ENCODE measurements around the gene CD4.

The CD4 gene

GRCh38 chr12:6819106-6820030 is 30.0 kb downstream of the CD4 start:
- Mint-ChIP-seq H3K27ac (peak overlapping the region; percentile 78), H3K9me3 (no peaks in the 10 kb centered on the region), H3K36me3 (ENCODE audit: low read depth) (peaks cover 69% of the 10 kb centered on the region), H3K4me3 (no peak overlapping the region), H3K27me3 (peaks cover 4% of the 10 kb centered on the region), H3K4me1 (ENCODE audit: low read depth) (peaks cover 69% of the 10 kb centered on the region)
- intact Hi-C loops (cut with micrococcal nuclease), result loop anchor here (5.0 kb wide), 1 partner anchor 32 kb away; the partner anchor contains the start of gene CD4

GRCh38 chr12:6820166-6820565 is 30.8 kb downstream of the CD4 start:
- no peak overlapping the region for H3K4me3 Mint-ChIP-seq
- intact Hi-C loops (cut with micrococcal nuclease), result loop anchor here (5.0 kb wide), 1 partner anchor 33 kb away; the partner anchor contains the start of gene CD4
- peak overlapping the region; percentile 78 for H3K27ac Mint-ChIP-seq
- peaks cover 69% of the 10 kb centered on the region for H3K36me3 Mint-ChIP-seq (ENCODE audit: low read depth)
- peaks cover 10% of the 10 kb centered on the region for H3K27me3 Mint-ChIP-seq
- H3K9me3 Mint-ChIP-seq, result no peaks in the 10 kb centered on the region
- H3K4me1 Mint-ChIP-seq (ENCODE audit: low read depth), result peaks cover 67% of the 10 kb centered on the region

DNA sequence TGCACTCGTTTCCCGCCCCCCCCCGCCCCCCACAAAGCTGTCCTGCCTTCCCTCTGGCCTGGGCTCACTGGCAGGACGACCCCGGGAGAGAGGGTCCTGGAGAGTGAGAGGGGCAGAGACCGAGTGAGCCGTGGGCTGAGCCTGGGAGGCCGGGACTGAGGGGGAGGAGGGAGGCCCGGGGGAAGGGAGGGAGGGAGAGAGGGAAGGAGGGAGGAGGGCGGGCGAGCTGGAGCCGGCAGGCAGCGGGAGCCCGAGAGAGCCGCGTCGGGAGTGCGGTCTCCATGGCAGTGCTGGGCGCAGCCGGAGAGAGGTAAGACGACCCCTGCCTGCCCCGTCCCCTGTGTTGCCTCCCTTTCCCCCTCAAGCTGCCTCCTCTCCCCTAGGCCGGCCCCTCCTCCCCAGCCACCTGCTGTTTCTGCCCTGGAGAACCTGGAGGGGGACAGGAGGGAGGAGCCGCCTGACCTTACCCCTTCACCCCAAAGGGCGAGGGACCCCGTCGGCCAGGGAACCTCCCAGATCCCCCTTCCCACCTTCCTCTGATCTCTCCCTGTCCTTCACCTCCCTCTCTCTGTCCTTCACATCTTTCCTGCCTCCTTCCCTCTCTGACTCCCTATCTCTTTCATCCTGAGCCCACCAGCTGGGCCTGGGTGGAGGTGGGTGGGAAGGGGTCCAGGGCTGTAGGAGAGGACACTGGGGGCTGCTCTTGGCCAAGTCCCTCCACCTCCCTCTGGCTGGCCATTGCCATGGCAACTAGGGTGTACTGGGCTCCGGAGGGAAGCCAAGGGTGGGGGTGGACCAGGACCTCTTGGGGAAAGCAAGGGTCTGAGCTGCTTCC is 32.5 kb downstream of the CD4 start, which contains the start of gene GPR162:
TSS of gene GPR162 (plus strand) at position 231 of the 835 bp plus-strand sequence. CDS start 2,078 bp downstream, outside the sequence.
- Mint-ChIP-seq H3K4me1 (ENCODE audit: low read depth) (peaks cover 63% of the 10 kb centered on the region), H3K9me3 (no peaks in the 10 kb centered on the region), H3K4me3 (peak within 1 kb of the TSS; percentile 80), H3K36me3 (ENCODE audit: low read depth) (peaks cover 55% of the 10 kb centered on the region), H3K27ac (peak within 1 kb of the TSS; percentile 78), H3K27me3 (peaks cover 22% of the 10 kb centered on the region)
- intact Hi-C loops (cut with micrococcal nuclease), result loop anchor here (5.0 kb wide), 1 partner anchor 35 kb away; the partner anchor contains the start of gene CD4

GRCh38 chr12:6822426-6823135 is 33.3 kb downstream of the CD4 start:
- Mint-ChIP-seq H3K4me1 (ENCODE audit: low read depth) (peaks cover 68% of the 10 kb centered on the region), H3K4me3 (peak overlapping the region; percentile 80), H3K36me3 (ENCODE audit: low read depth) (peaks cover 48% of the 10 kb centered on the region), H3K27ac (peak overlapping the region; percentile 78), H3K27me3 (peaks cover 30% of the 10 kb centered on the region), H3K9me3 (no peaks in the 10 kb centered on the region)
- intact Hi-C loops (cut with micrococcal nuclease), result loop anchor here (5.0 kb wide), 1 partner anchor 35 kb away; the partner anchor contains the start of gene CD4

GRCh38 chr12:6823182-6824084 is 34.1 kb downstream of the CD4 start:
- Mint-ChIP-seq H3K4me1 (ENCODE audit: low read depth) (peaks cover 70% of the 10 kb centered on the region), H3K27ac (peak overlapping the region; percentile 78), H3K27me3 (peaks cover 35% of the 10 kb centered on the region), H3K4me3 (no peak overlapping the region), H3K36me3 (ENCODE audit: low read depth) (peaks cover 39% of the 10 kb centered on the region), H3K9me3 (no peaks in the 10 kb centered on the region)
- intact Hi-C loops (cut with micrococcal nuclease), result loop anchor here (5.0 kb wide), 1 partner anchor 36 kb away; the partner anchor contains the start of gene CD4

GRCh38 chr12:6824085-6824775 is 34.9 kb downstream of the CD4 start:
- H3K36me3 Mint-ChIP-seq (ENCODE audit: low read depth), result peaks cover 31% of the 10 kb centered on the region
- peaks cover 66% of the 10 kb centered on the region for H3K4me1 Mint-ChIP-seq (ENCODE audit: low read depth)
- no peak overlapping the region for H3K27ac Mint-ChIP-seq
- intact Hi-C loops (cut with micrococcal nuclease), result loop anchor here (5.0 kb wide), 1 partner anchor 37 kb away; the partner anchor contains the start of gene CD4
- peaks cover 41% of the 10 kb centered on the region for H3K27me3 Mint-ChIP-seq
- H3K9me3 Mint-ChIP-seq, result no peaks in the 10 kb centered on the region
- H3K4me3 Mint-ChIP-seq, result no peak overlapping the region

- Mint-ChIP-seq H3K27me3 (peaks cover 48% of the 10 kb centered on the region), H3K27ac (no peak overlapping the region), H3K4me3 (no peak overlapping the region), H3K36me3 (ENCODE audit: low read depth) (peaks cover 24% of the 10 kb centered on the region), H3K9me3 (no peaks in the 10 kb centered on the region), H3K4me1 (ENCODE audit: low read depth) (peaks cover 65% of the 10 kb centered on the region)
- intact Hi-C loops (cut with micrococcal nuclease), result loop anchor here (1.0 to 5.0 kb wide), 5 partner anchors 38 to 208 kb away; partner anchors contain the start of genes CD4, MLF2 and ZNF384
Measured at GRCh38 chr12:6824901-6825381, 35.6 kb downstream of the CD4 start.

- Mint-ChIP-seq H3K4me1 (ENCODE audit: low read depth) (peaks cover 65% of the 10 kb centered on the region), H3K4me3 (no peak overlapping the region), H3K36me3 (ENCODE audit: low read depth) (peaks cover 18% of the 10 kb centered on the region), H3K9me3 (no peaks in the 10 kb centered on the region), H3K27me3 (peaks cover 54% of the 10 kb centered on the region), H3K27ac (no peak overlapping the region)
- intact Hi-C loops (cut with micrococcal nuclease), result loop anchor here (1.0 to 5.0 kb wide), 4 partner anchors 72 to 208 kb away; partner anchors contain the start of genes MLF2 and ZNF384
Measured at GRCh38 chr12:6825398-6826124, 36.2 kb downstream of the CD4 start.

- Mint-ChIP-seq H3K4me1 (ENCODE audit: low read depth) (peaks cover 63% of the 10 kb centered on the region), H3K27ac (no peak overlapping the region), H3K4me3 (no peak overlapping the region), H3K36me3 (ENCODE audit: low read depth) (peaks cover 15% of the 10 kb centered on the region), H3K9me3 (no peaks in the 10 kb centered on the region), H3K27me3 (peaks cover 60% of the 10 kb centered on the region)
- intact Hi-C loops (cut with micrococcal nuclease), result loop anchor here (5.0 kb wide), 3 partner anchors 89 to 209 kb away; partner anchors contain the start of gene ZNF384
Measured at GRCh38 chr12:6826125-6826733, 36.9 kb downstream of the CD4 start.

GRCh38 chr12:6826734-6827436 is 37.6 kb downstream of the CD4 start:
- Mint-ChIP-seq H3K27me3 (peaks cover 66% of the 10 kb centered on the region), H3K9me3 (no peaks in the 10 kb centered on the region), H3K27ac (no peak overlapping the region), H3K36me3 (ENCODE audit: low read depth) (peaks cover 15% of the 10 kb centered on the region), H3K4me3 (no peak overlapping the region), H3K4me1 (ENCODE audit: low read depth) (peaks cover 60% of the 10 kb centered on the region)
- intact Hi-C loops (cut with micrococcal nuclease), result loop anchor here (5.0 kb wide), 3 partner anchors 90 to 210 kb away; partner anchors contain the start of gene ZNF384
